ENCODE data around the gene ARVCF.

Gene ARVCF

GRCh38 chr22:20029550-20030225 is 13.1 kb upstream of the ARVCF start:
- Histone ChIP-seq H3K9me3 (ENCODE audit: insufficient read depth, low read depth, low read length) (peaks cover 4% of the 10 kb centered on the region), H2BK120ac (ENCODE audit: insufficient read depth, low read length, poor library complexity) (no peak overlapping the region), H3K4me1 (ENCODE audit: control insufficient read depth in 1 of 2, insufficient read depth in 2 of 2, low read length in 2 of 2) (no peaks in the 10 kb centered on the region), H3K23ac (ENCODE audit: low read length) (no peak overlapping the region), H3K79me1 (ENCODE audit: low read length) (no peaks in the 10 kb centered on the region), H3K36me3 (ENCODE audit: control insufficient read depth in 1 of 2, insufficient read depth in 2 of 2, low read length in 2 of 2) (peaks cover 4 to 7% of the 10 kb centered on the region in 2 experiments), H2BK12ac (ENCODE audit: low read length) (no peak overlapping the region), H3K14ac (ENCODE audit: low read length) (no peak overlapping the region), H4K91ac (ENCODE audit: low read depth, low read length) (no peak overlapping the region), H4K12ac (ENCODE audit: low read depth, low read length) (no peak overlapping the region), H3K27me3 (ENCODE audit: insufficient read depth, low read length) (no peaks in the 10 kb centered on the region), H3K27ac (ENCODE audit: low read depth, low read length) (no peak overlapping the region), H3K4me3 (ENCODE audit: low read depth, low read length) (no peak overlapping the region), H3K18ac (ENCODE audit: low read length) (no peak overlapping the region), H3K4me2 (ENCODE audit: low read length) (no peak overlapping the region), H3K4ac (ENCODE audit: low read depth, low read length) (no peak overlapping the region), H2BK5ac (ENCODE audit: low read depth, low read length, poor library complexity) (no peak overlapping the region), H3K79me2 (ENCODE audit: control insufficient read depth, insufficient read depth, low read length, poor library complexity) (no peaks in the 10 kb centered on the region), H4K8ac (ENCODE audit: low read depth, low read length) (no peak overlapping the region), H2AFZ (ENCODE audit: insufficient read depth, low read length, poor library complexity) (no peak overlapping the region), H2AK5ac (ENCODE audit: low read length) (no peak overlapping the region), H3K9ac (ENCODE audit: low read length) (no peak overlapping the region)
- no peak for DNase-seq
- no CpG with 5 or more reads among the region's 9 CpGs for WGBS (ENCODE audit: extremely low coverage, insufficient coverage, insufficient read length)

GRCh38 chr22:20028855-20029549 is 12.4 kb upstream of the ARVCF start:
- Histone ChIP-seq H3K9me3 (ENCODE audit: insufficient read depth, low read depth, low read length) (peaks cover 4% of the 10 kb centered on the region), H3K27me3 (ENCODE audit: insufficient read depth, low read length) (no peaks in the 10 kb centered on the region), H3K4me1 (ENCODE audit: control insufficient read depth in 1 of 2, insufficient read depth in 2 of 2, low read length in 2 of 2) (no peaks in the 10 kb centered on the region), H3K4me3 (ENCODE audit: low read depth, low read length) (no peak overlapping the region), H3K4ac (ENCODE audit: low read depth, low read length) (no peak overlapping the region), H4K12ac (ENCODE audit: low read depth, low read length) (no peak overlapping the region), H3K23ac (ENCODE audit: low read length) (no peak overlapping the region), H3K14ac (ENCODE audit: low read length) (no peak overlapping the region), H3K36me3 (ENCODE audit: control insufficient read depth in 1 of 2, insufficient read depth in 2 of 2, low read length in 2 of 2) (peaks cover 4 to 9% of the 10 kb centered on the region in 2 experiments), H2BK120ac (ENCODE audit: insufficient read depth, low read length, poor library complexity) (no peak overlapping the region), H2AK5ac (ENCODE audit: low read length) (no peak overlapping the region), H2BK12ac (ENCODE audit: low read length) (no peak overlapping the region), H4K91ac (ENCODE audit: low read depth, low read length) (no peak overlapping the region), H3K4me2 (ENCODE audit: low read length) (no peak overlapping the region), H2AFZ (ENCODE audit: insufficient read depth, low read length, poor library complexity) (no peak overlapping the region), H3K9ac (ENCODE audit: low read length) (no peak overlapping the region), H4K8ac (ENCODE audit: low read depth, low read length) (no peak overlapping the region), H3K27ac (ENCODE audit: low read depth, low read length) (no peak overlapping the region), H3K79me1 (ENCODE audit: low read length) (no peaks in the 10 kb centered on the region), H3K79me2 (ENCODE audit: control insufficient read depth, insufficient read depth, low read length, poor library complexity) (no peaks in the 10 kb centered on the region), H3K18ac (ENCODE audit: low read length) (no peak overlapping the region), H2BK5ac (ENCODE audit: low read depth, low read length, poor library complexity) (no peak overlapping the region)
- no peak for DNase-seq
- WGBS (ENCODE audit: extremely low coverage, insufficient coverage, insufficient read length) = no CpG with 5 or more reads among the region's 16 CpGs

- Histone ChIP-seq H3K4me3 (ENCODE audit: low read depth, low read length) (no peak overlapping the region), H3K79me1 (ENCODE audit: low read length) (no peaks in the 10 kb centered on the region), H4K8ac (ENCODE audit: low read depth, low read length) (no peak overlapping the region), H3K4me1 (ENCODE audit: control insufficient read depth in 1 of 2, insufficient read depth in 2 of 2, low read length in 2 of 2) (no peaks in the 10 kb centered on the region), H2BK12ac (ENCODE audit: low read length) (no peak overlapping the region), H2BK120ac (ENCODE audit: insufficient read depth, low read length, poor library complexity) (no peak overlapping the region), H3K79me2 (ENCODE audit: control insufficient read depth, insufficient read depth, low read length, poor library complexity) (no peaks in the 10 kb centered on the region), H2AK5ac (ENCODE audit: low read length) (no peak overlapping the region), H3K27me3 (ENCODE audit: insufficient read depth, low read length) (no peaks in the 10 kb centered on the region), H3K27ac (ENCODE audit: low read depth, low read length) (no peak overlapping the region), H3K9ac (ENCODE audit: low read length) (no peak overlapping the region), H4K12ac (ENCODE audit: low read depth, low read length) (no peak overlapping the region), H3K23ac (ENCODE audit: low read length) (no peak overlapping the region), H3K9me3 (ENCODE audit: insufficient read depth, low read depth, low read length) (peaks cover 4% of the 10 kb centered on the region), H3K4ac (ENCODE audit: low read depth, low read length) (no peak overlapping the region), H2BK5ac (ENCODE audit: low read depth, low read length, poor library complexity) (no peak overlapping the region), H3K14ac (ENCODE audit: low read length) (no peak overlapping the region), H4K91ac (ENCODE audit: low read depth, low read length) (no peak overlapping the region), H3K36me3 (ENCODE audit: control insufficient read depth in 1 of 2, insufficient read depth in 2 of 2, low read length in 2 of 2) (peaks cover 4 to 9% of the 10 kb centered on the region in 2 experiments), H2AFZ (ENCODE audit: insufficient read depth, low read length, poor library complexity) (no peak overlapping the region), H3K4me2 (ENCODE audit: low read length) (no peak overlapping the region), H3K18ac (ENCODE audit: low read length) (no peak overlapping the region)
- WGBS (ENCODE audit: extremely low coverage, insufficient coverage, insufficient read length) = no CpG with 5 or more reads among the region's 12 CpGs
- DNase-seq = no peak
Observed at GRCh38 chr22:20027966-20028854, 11.6 kb upstream of the ARVCF start.

GRCh38 chr22:20026996-20027601 is 10.5 kb upstream of the ARVCF start:
- no peak overlapping the region for H2AK5ac ChIP-seq (ENCODE audit: low read length)
- no peak overlapping the region for H3K14ac ChIP-seq (ENCODE audit: low read length)
- H3K9me3 ChIP-seq (ENCODE audit: insufficient read depth, low read depth, low read length) = peaks cover 4% of the 10 kb centered on the region
- H2AFZ ChIP-seq (ENCODE audit: insufficient read depth, low read length, poor library complexity) = no peak overlapping the region
- no peak overlapping the region for H2BK5ac ChIP-seq (ENCODE audit: low read depth, low read length, poor library complexity)
- no peak overlapping the region for H4K91ac ChIP-seq (ENCODE audit: low read depth, low read length)
- no CpG with 5 or more reads among the region's 12 CpGs for WGBS (ENCODE audit: extremely low coverage, insufficient coverage, insufficient read length)
- no peaks in the 10 kb centered on the region for H3K27me3 ChIP-seq (ENCODE audit: insufficient read depth, low read length)
- H3K23ac ChIP-seq (ENCODE audit: low read length) = no peak overlapping the region
- no peak overlapping the region for H3K4me2 ChIP-seq (ENCODE audit: low read length)
- H3K4ac ChIP-seq (ENCODE audit: low read depth, low read length) = no peak overlapping the region
- no peaks in the 10 kb centered on the region for H3K79me1 ChIP-seq (ENCODE audit: low read length)
- H4K8ac ChIP-seq (ENCODE audit: low read depth, low read length) = no peak overlapping the region
- H3K27ac ChIP-seq (ENCODE audit: low read depth, low read length) = no peak overlapping the region
- H2BK12ac ChIP-seq (ENCODE audit: low read length) = no peak overlapping the region
- H2BK120ac ChIP-seq (ENCODE audit: insufficient read depth, low read length, poor library complexity) = no peak overlapping the region
- H3K79me2 ChIP-seq (ENCODE audit: control insufficient read depth, insufficient read depth, low read length, poor library complexity) = no peaks in the 10 kb centered on the region
- H4K12ac ChIP-seq (ENCODE audit: low read depth, low read length) = no peak overlapping the region
- H3K18ac ChIP-seq (ENCODE audit: low read length) = no peak overlapping the region
- peaks cover 4 to 9% of the 10 kb centered on the region in 2 experiments for H3K36me3 ChIP-seq (ENCODE audit: control insufficient read depth in 1 of 2, insufficient read depth in 2 of 2, low read length in 2 of 2)
- no peak overlapping the region for H3K9ac ChIP-seq (ENCODE audit: low read length)
- no peak overlapping the region for H3K4me3 ChIP-seq (ENCODE audit: low read depth, low read length)
- peaks cover 0 to under 1% of the 10 kb centered on the region in 2 experiments for H3K4me1 ChIP-seq (ENCODE audit: control insufficient read depth in 1 of 2, insufficient read depth in 2 of 2, low read length in 2 of 2)
- DNase-seq = no peak
